ENCODE measurements around the gene CTDSPL. TPM values are rescaled to one million over a fixed set of nuclear protein-coding genes. Genes with fewer than 3 reads are reported as not detected.

CTDSPL gene
- total RNA-seq, 1 donor = 34.7 TPM

- Histone ChIP-seq H3K4me2 (ENCODE audit: insufficient read depth, low read length) (no peak overlapping the region), H3K27me3 (ENCODE audit: insufficient read depth, low read length) (no peaks in the 10 kb centered on the region), H3K36me3 (ENCODE audit: insufficient read depth, low read length) (peaks cover 8% of the 10 kb centered on the region), H2AFZ (ENCODE audit: low read length) (no peak overlapping the region), H3K4me1 (ENCODE audit: insufficient read depth, low read length) (peaks cover 5% of the 10 kb centered on the region), H4K20me1 (ENCODE audit: insufficient read depth, low read length) (peaks cover 6% of the 10 kb centered on the region), H3K27ac (ENCODE audit: low read depth, low read length) (no peak overlapping the region), H3K9me3 (ENCODE audit: low read depth, low read length) (no peaks in the 10 kb centered on the region), H3K79me2 (ENCODE audit: insufficient read depth, low read length) (no peaks in the 10 kb centered on the region), H3K4me3 (ENCODE audit: insufficient read depth, low read length) (no peak overlapping the region)
- DNase-seq (ENCODE audit: insufficient read length, low spot score, missing footprints) = peak; percentile 51
- TF ChIP-seq, protein P1, sequence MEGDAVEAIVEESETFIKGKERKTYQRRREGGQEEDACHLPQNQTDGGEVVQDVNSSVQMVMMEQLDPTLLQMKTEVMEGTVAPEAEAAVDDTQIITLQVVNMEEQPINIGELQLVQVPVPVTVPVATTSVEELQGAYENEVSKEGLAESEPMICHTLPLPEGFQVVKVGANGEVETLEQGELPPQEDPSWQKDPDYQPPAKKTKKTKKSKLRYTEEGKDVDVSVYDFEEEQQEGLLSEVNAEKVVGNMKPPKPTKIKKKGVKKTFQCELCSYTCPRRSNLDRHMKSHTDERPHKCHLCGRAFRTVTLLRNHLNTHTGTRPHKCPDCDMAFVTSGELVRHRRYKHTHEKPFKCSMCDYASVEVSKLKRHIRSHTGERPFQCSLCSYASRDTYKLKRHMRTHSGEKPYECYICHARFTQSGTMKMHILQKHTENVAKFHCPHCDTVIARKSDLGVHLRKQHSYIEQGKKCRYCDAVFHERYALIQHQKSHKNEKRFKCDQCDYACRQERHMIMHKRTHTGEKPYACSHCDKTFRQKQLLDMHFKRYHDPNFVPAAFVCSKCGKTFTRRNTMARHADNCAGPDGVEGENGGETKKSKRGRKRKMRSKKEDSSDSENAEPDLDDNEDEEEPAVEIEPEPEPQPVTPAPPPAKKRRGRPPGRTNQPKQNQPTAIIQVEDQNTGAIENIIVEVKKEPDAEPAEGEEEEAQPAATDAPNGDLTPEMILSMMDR (IDR thresholded peaks at IDR 0.05; ENCODE audit: extremely low read depth, low read depth, low read length) = no peak
Measured at GRCh38 chr3:38002291-38002876, 140.7 kb downstream of the CTDSPL start.

GRCh38 chr3:38002940-38003339 lies 141.3 kb downstream of the CTDSPL start:
- no peaks in the 10 kb centered on the region for H3K27me3 ChIP-seq (ENCODE audit: insufficient read depth, low read length)
- peaks cover 5% of the 10 kb centered on the region for H3K4me1 ChIP-seq (ENCODE audit: insufficient read depth, low read length)
- no peak overlapping the region for H3K27ac ChIP-seq (ENCODE audit: low read depth, low read length)
- H3K79me2 ChIP-seq (ENCODE audit: insufficient read depth, low read length) = no peaks in the 10 kb centered on the region
- H3K4me3 ChIP-seq (ENCODE audit: insufficient read depth, low read length) = no peak overlapping the region
- H4K20me1 ChIP-seq (ENCODE audit: insufficient read depth, low read length) = peaks cover 6% of the 10 kb centered on the region
- TF ChIP-seq, protein P1 (IDR thresholded peaks at IDR 0.05; ENCODE audit: extremely low read depth, low read depth, low read length) = no peak
- no peak overlapping the region for H3K4me2 ChIP-seq (ENCODE audit: insufficient read depth, low read length)
- H3K36me3 ChIP-seq (ENCODE audit: insufficient read depth, low read length) = peaks cover 12% of the 10 kb centered on the region
- DNase-seq (ENCODE audit: insufficient read length, low spot score, missing footprints) = no peak
- no peaks in the 10 kb centered on the region for H3K9me3 ChIP-seq (ENCODE audit: low read depth, low read length)
- H2AFZ ChIP-seq (ENCODE audit: low read length) = no peak overlapping the region

DNA sequence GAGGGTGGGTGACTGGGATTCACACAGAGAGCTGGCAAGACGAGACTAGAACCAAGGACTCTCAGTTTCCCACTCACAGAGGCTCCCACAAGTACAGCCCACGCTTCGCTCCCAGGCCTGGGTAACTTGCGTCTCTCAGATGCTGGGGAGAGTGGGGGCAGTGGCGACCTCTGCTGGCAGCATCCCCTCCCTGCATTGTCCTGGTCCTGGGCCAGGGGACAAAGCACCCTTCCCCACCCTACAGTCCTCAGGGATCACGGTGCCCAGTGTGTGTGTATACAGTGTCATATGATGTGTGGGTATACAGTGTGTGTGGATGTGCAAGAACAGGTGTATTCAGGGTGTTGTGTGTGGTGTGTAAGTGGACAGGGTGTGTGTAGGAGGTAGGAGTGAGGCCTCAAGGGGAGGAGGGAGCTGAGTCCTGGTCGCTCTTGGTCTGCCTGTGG lies 141.7 kb downstream of the CTDSPL start:
- TF ChIP-seq, protein P1 (IDR thresholded peaks at IDR 0.05; ENCODE audit: extremely low read depth, low read depth, low read length) = peak; percentile 92
- no peak overlapping the region for H3K27ac ChIP-seq (ENCODE audit: low read depth, low read length)
- peaks cover 4% of the 10 kb centered on the region for H3K4me1 ChIP-seq (ENCODE audit: insufficient read depth, low read length)
- H3K4me2 ChIP-seq (ENCODE audit: insufficient read depth, low read length) = no peak overlapping the region
- H3K4me3 ChIP-seq (ENCODE audit: insufficient read depth, low read length) = no peak overlapping the region
- peak; percentile 97 for DNase-seq (ENCODE audit: insufficient read length, low spot score, missing footprints)
- no peak overlapping the region for H2AFZ ChIP-seq (ENCODE audit: low read length)
- no peaks in the 10 kb centered on the region for H3K27me3 ChIP-seq (ENCODE audit: insufficient read depth, low read length)
- peaks cover 13% of the 10 kb centered on the region for H3K36me3 ChIP-seq (ENCODE audit: insufficient read depth, low read length)
- peaks cover 6% of the 10 kb centered on the region for H4K20me1 ChIP-seq (ENCODE audit: insufficient read depth, low read length)
- no peaks in the 10 kb centered on the region for H3K79me2 ChIP-seq (ENCODE audit: insufficient read depth, low read length)
- no peaks in the 10 kb centered on the region for H3K9me3 ChIP-seq (ENCODE audit: low read depth, low read length)

DNA sequence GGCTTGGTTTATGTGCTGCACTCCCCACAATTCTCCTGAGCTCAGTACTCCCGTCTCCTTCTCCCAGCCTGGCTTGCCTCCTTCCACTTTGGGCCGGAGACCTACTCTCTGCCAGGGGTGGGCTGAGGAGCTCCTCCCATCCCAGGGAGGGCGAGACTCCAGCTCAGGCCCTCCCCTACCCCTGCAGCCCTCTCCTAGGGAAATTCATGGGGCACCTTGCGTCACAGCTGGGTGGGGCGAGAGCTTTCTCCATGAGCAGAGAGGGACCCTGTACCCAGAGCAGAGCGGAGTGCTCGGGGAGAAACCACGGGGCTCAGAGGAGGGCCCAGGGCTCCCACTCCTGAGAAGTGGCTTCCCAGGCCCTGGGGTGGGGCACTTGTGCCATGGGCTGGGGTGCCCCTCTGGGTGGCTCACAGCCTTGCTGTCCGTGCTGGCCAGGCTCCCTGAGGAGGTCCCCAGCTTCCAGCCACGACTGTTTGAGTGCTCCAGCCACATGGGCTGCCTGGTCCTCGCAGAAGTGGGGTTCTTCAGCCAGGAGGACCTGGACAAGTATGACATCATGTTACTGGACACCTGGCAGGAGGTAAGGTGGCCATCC lies 142.2 kb downstream of the CTDSPL start:
- Histone ChIP-seq H3K36me3 (ENCODE audit: insufficient read depth, low read length) (peaks cover 13% of the 10 kb centered on the region), H3K4me1 (ENCODE audit: insufficient read depth, low read length) (no peaks in the 10 kb centered on the region), H3K27ac (ENCODE audit: low read depth, low read length) (no peak overlapping the region), H2AFZ (ENCODE audit: low read length) (no peak overlapping the region), H3K79me2 (ENCODE audit: insufficient read depth, low read length) (no peaks in the 10 kb centered on the region), H3K4me3 (ENCODE audit: insufficient read depth, low read length) (no peak overlapping the region), H4K20me1 (ENCODE audit: insufficient read depth, low read length) (peaks cover 6% of the 10 kb centered on the region), H3K9me3 (ENCODE audit: low read depth, low read length) (no peaks in the 10 kb centered on the region), H3K27me3 (ENCODE audit: insufficient read depth, low read length) (no peaks in the 10 kb centered on the region), H3K4me2 (ENCODE audit: insufficient read depth, low read length) (no peak overlapping the region)
- DNase-seq (ENCODE audit: insufficient read length, low spot score, missing footprints) = no peak
- TF ChIP-seq, protein P1 (IDR thresholded peaks at IDR 0.05; ENCODE audit: extremely low read depth, low read depth, low read length) = no peak

Measured in osteoblast (primary cell).